Liver (tissue), 3 donors: ENCODE data around the gene GTF3C5.

ENCODE experiments used
- EGR1 ChIP-seq, 2 donors: IDR thresholded peaks; 2 replicates each; pipeline ENCODE4 v1.6.1; 2016 to 2018; ENCODE audit warnings: antibody characterized with exemption in 2 of 2, low read depth in 2 of 2
- FOXA1 ChIP-seq: IDR thresholded peaks from 2 replicates; pipeline ENCODE4 v1.6.1; 2016; ENCODE audit warnings: antibody characterized with exemption
- GABPA ChIP-seq, 2 donors: IDR thresholded peaks in 1 of 2; conservative IDR thresholded peaks in 1 of 2; 2 replicates each; pipeline ENCODE4 v1.6.1; 2016; ENCODE audit warnings: antibody characterized with exemption in 2 of 2, mild to moderate bottlenecking in 1 of 2, moderate library complexity in 1 of 2
- HNF4A ChIP-seq, 2 donors: conservative IDR thresholded peaks; 2 replicates each; pipeline ENCODE4 v1.6.1; 2016; ENCODE audit warnings: antibody characterized with exemption in 2 of 2, mild to moderate bottlenecking in 2 of 2
- HNF4G ChIP-seq: IDR thresholded peaks from 2 replicates; pipeline ENCODE4 v1.6.1; 2016; ENCODE audit warnings: antibody characterized with exemption
- JUND ChIP-seq, 2 donors: IDR thresholded peaks; 2 replicates each; pipeline ENCODE4 v1.6.1; 2016; ENCODE audit warnings: antibody characterized with exemption in 2 of 2
- RXRA ChIP-seq, 2 donors: IDR thresholded peaks; 2 replicates each; pipeline ENCODE4 v1.6.1; 2017 to 2018; ENCODE audit warnings: antibody characterized with exemption in 2 of 2, mild to moderate bottlenecking in 1 of 2
- SP1 ChIP-seq: IDR thresholded peaks from 2 replicates; pipeline ENCODE4 v1.6.1; 2018; ENCODE audit warnings: antibody characterized with exemption, mild to moderate bottlenecking
- TAF1 ChIP-seq: conservative IDR thresholded peaks from 2 replicates; pipeline ENCODE4 v1.6.1; 2016; ENCODE audit warnings: antibody characterized with exemption, mild to moderate bottlenecking
- TF ChIP-seq, protein P1 (sequence below): fragments of 150-350 bp; IDR thresholded peaks from 2 replicates; pipeline ENCODE4 v1.5.1; 2017; ENCODE audit warnings: improper control_type of control experiment, low read depth, low read length; ENCODE audit not compliant: missing input control
- TF ChIP-seq, protein P2 (sequence below): IDR thresholded peaks from 2 replicates; pipeline ENCODE4 v1.6.1; 2016; ENCODE audit warnings: antibody characterized with exemption
- TF ChIP-seq, protein P3 (sequence below): IDR thresholded peaks from 2 replicates; pipeline ENCODE4 v1.6.1; 2016; ENCODE audit warnings: antibody characterized with exemption
- TF ChIP-seq, protein P4 (sequence below): IDR thresholded peaks from 2 replicates; pipeline ENCODE4 v1.6.1; 2016; ENCODE audit warnings: antibody characterized with exemption, mild to moderate bottlenecking
- donor health status: healthy.
- donor health status: healthy.

DNA sequence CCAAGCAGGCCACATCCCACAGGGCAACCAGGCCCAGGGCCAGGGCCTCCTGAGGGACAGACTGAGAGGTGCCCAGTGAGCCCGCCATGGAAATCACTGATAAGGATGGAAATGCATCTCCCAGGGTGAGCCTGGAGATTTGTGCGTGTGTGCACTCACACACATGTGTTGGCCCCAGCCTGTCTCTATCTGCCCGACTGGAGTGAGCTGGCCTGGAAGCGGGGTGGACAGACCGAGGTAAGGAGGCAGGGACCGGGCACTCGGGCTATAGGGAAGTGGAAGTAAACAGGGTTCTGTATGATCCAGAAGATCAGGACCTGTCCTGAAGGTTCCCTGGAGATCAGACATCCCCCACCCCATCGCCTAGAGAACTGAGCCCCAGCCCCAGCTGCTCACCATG lies 34.9 kb upstream of the GTF3C5 start:
- no peak for TF ChIP-seq GABPA (IDR thresholded peaks at IDR 0.05 in 1 of 2, conservative IDR thresholded peaks at IDR 0.05 in 1 of 2)
- TF ChIP-seq, protein P1, sequence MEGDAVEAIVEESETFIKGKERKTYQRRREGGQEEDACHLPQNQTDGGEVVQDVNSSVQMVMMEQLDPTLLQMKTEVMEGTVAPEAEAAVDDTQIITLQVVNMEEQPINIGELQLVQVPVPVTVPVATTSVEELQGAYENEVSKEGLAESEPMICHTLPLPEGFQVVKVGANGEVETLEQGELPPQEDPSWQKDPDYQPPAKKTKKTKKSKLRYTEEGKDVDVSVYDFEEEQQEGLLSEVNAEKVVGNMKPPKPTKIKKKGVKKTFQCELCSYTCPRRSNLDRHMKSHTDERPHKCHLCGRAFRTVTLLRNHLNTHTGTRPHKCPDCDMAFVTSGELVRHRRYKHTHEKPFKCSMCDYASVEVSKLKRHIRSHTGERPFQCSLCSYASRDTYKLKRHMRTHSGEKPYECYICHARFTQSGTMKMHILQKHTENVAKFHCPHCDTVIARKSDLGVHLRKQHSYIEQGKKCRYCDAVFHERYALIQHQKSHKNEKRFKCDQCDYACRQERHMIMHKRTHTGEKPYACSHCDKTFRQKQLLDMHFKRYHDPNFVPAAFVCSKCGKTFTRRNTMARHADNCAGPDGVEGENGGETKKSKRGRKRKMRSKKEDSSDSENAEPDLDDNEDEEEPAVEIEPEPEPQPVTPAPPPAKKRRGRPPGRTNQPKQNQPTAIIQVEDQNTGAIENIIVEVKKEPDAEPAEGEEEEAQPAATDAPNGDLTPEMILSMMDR = no peak
- TF ChIP-seq RXRA (IDR thresholded peaks at IDR 0.05) = no peak
- TF ChIP-seq EGR1 (IDR thresholded peaks at IDR 0.05; ENCODE audit: low read depth in 2 of 2) = no peak
- no peak for TF ChIP-seq SP1
- TF ChIP-seq, protein P2, sequence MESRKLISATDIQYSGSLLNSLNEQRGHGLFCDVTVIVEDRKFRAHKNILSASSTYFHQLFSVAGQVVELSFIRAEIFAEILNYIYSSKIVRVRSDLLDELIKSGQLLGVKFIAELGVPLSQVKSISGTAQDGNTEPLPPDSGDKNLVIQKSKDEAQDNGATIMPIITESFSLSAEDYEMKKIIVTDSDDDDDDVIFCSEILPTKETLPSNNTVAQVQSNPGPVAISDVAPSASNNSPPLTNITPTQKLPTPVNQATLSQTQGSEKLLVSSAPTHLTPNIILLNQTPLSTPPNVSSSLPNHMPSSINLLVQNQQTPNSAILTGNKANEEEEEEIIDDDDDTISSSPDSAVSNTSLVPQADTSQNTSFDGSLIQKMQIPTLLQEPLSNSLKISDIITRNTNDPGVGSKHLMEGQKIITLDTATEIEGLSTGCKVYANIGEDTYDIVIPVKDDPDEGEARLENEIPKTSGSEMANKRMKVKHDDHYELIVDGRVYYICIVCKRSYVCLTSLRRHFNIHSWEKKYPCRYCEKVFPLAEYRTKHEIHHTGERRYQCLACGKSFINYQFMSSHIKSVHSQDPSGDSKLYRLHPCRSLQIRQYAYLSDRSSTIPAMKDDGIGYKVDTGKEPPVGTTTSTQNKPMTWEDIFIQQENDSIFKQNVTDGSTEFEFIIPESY = no peak
- TF ChIP-seq TAF1 = no peak
- TF ChIP-seq, protein P3, sequence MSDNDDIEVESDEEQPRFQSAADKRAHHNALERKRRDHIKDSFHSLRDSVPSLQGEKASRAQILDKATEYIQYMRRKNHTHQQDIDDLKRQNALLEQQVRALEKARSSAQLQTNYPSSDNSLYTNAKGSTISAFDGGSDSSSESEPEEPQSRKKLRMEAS = no peak
- no peak for TF ChIP-seq FOXA1
- TF ChIP-seq, protein P4, sequence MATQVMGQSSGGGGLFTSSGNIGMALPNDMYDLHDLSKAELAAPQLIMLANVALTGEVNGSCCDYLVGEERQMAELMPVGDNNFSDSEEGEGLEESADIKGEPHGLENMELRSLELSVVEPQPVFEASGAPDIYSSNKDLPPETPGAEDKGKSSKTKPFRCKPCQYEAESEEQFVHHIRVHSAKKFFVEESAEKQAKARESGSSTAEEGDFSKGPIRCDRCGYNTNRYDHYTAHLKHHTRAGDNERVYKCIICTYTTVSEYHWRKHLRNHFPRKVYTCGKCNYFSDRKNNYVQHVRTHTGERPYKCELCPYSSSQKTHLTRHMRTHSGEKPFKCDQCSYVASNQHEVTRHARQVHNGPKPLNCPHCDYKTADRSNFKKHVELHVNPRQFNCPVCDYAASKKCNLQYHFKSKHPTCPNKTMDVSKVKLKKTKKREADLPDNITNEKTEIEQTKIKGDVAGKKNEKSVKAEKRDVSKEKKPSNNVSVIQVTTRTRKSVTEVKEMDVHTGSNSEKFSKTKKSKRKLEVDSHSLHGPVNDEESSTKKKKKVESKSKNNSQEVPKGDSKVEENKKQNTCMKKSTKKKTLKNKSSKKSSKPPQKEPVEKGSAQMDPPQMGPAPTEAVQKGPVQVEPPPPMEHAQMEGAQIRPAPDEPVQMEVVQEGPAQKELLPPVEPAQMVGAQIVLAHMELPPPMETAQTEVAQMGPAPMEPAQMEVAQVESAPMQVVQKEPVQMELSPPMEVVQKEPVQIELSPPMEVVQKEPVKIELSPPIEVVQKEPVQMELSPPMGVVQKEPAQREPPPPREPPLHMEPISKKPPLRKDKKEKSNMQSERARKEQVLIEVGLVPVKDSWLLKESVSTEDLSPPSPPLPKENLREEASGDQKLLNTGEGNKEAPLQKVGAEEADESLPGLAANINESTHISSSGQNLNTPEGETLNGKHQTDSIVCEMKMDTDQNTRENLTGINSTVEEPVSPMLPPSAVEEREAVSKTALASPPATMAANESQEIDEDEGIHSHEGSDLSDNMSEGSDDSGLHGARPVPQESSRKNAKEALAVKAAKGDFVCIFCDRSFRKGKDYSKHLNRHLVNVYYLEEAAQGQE = no peak
- TF ChIP-seq JUND (IDR thresholded peaks at IDR 0.05) = no peak
- no peak for TF ChIP-seq HNF4A (conservative IDR thresholded peaks at IDR 0.05)
- TF ChIP-seq HNF4G = no peak
